Right hindlimb (tissue), 1 donor: ENCODE data around the gene SF3A2.

ENCODE experiments used
- DNase-seq: peaks from one replicate; pipeline ENCODE4 v3.0.0-alpha.2; 2018

The SF3A2 gene

GRCh38 chr19:2255112-2255845 lies 18.7 kb downstream of the SF3A2 start:
- peak; percentile 23 for DNase-seq

- peak; percentile 90 for DNase-seq
Observed at GRCh38 chr19:2255982-2256685, 19.5 kb downstream of the SF3A2 start, which contains the start of gene JSRP1. TSS of gene JSRP1 (minus strand) at chr19:2256417. CDS start at chr19:2255314, 1,103 bp downstream.

- no peak for DNase-seq
Observed at GRCh38 chr19:2259336-2259735, 22.7 kb downstream of the SF3A2 start.

- no peak for DNase-seq
Observed at GRCh38 chr19:2260341-2260805, 23.7 kb downstream of the SF3A2 start.

GRCh38 chr19:2261438-2262172 lies 25.0 kb downstream of the SF3A2 start:
- no peak for DNase-seq

- peak; percentile 81 for DNase-seq
Observed at GRCh38 chr19:2266183-2266993, 29.8 kb downstream of the SF3A2 start.

- no peak for DNase-seq
Observed at GRCh38 chr19:2268480-2268830, 31.8 kb downstream of the SF3A2 start.

GRCh38 chr19:2268861-2269243 lies 32.2 kb downstream of the SF3A2 start:
- no peak for DNase-seq

GRCh38 chr19:2269244-2270156 lies 32.9 kb downstream of the SF3A2 start:
- DNase-seq = peak; percentile 99

GRCh38 chr19:2270157-2270422 lies 33.5 kb downstream of the SF3A2 start:
- DNase-seq = peak; percentile 49

GRCh38 chr19:2270423-2271233 lies 34.0 kb downstream of the SF3A2 start:
- peak; percentile 91 for DNase-seq

- no peak for DNase-seq
Observed at GRCh38 chr19:2271234-2272103, 34.8 kb downstream of the SF3A2 start.

- DNase-seq = peak; percentile 87
Observed at GRCh38 chr19:2273356-2274184, 36.9 kb downstream of the SF3A2 start.

GRCh38 chr19:2274185-2274711 lies 37.6 kb downstream of the SF3A2 start:
- DNase-seq = no peak

GRCh38 chr19:2274931-2275535 lies 38.4 kb downstream of the SF3A2 start:
- DNase-seq = peak; percentile 72

- peak; percentile 48 for DNase-seq
Observed at GRCh38 chr19:2275588-2276428, 39.2 kb downstream of the SF3A2 start.

- no peak for DNase-seq
Observed at GRCh38 chr19:2276429-2276986, 39.9 kb downstream of the SF3A2 start.
